Nephron (organoid): ENCODE data around the gene GPC2.
"Not testable (repeated sequence)": the region's sequence is repeated elsewhere in the genome, so short reads cannot be mapped to it uniquely, and the experiment has no call there.

Experiments
- H3K27ac Mint-ChIP-seq, 3 experiments: 2 replicates each; pipeline ENCODE4 v1.8.0; 2020; ENCODE audit warnings: mixed read lengths in 3 of 3, mild to moderate bottlenecking in 2 of 3, moderate library complexity in 1 of 3
- H3K27me3 Mint-ChIP-seq: 2 replicates; pipeline ENCODE4 v1.8.0; 2021; ENCODE audit warnings: low read depth, mild to moderate bottlenecking, moderate library complexity, mixed read lengths
- H3K36me3 Mint-ChIP-seq: 2 replicates; pipeline ENCODE4 v1.8.0; 2020; ENCODE audit warnings: low read depth, mixed read lengths
- H3K4me1 Mint-ChIP-seq: 2 replicates; pipeline ENCODE4 v1.8.0; 2020; ENCODE audit warnings: mixed read lengths
- H3K4me3 Mint-ChIP-seq, 3 experiments: 2 replicates each; pipeline ENCODE4 v1.8.0; 2020; ENCODE audit warnings: mild to moderate bottlenecking in 3 of 3, mixed read lengths in 3 of 3, moderate library complexity in 2 of 3
- H3K9me3 Mint-ChIP-seq: 2 replicates; pipeline ENCODE4 v1.8.0; 2020; ENCODE audit warnings: mixed read lengths
- TF ChIP-seq, protein P1 (sequence below), 3 experiments: fragments of 200-600 bp; sonication (generic); IDR thresholded peaks; one replicate each; pipeline ENCODE4 v1.5.0; 2021; ENCODE audit warnings: antibody characterized with exemption in 3 of 3; ENCODE audit not compliant: unreplicated experiment in 3 of 3

The GPC2 gene

DNA sequence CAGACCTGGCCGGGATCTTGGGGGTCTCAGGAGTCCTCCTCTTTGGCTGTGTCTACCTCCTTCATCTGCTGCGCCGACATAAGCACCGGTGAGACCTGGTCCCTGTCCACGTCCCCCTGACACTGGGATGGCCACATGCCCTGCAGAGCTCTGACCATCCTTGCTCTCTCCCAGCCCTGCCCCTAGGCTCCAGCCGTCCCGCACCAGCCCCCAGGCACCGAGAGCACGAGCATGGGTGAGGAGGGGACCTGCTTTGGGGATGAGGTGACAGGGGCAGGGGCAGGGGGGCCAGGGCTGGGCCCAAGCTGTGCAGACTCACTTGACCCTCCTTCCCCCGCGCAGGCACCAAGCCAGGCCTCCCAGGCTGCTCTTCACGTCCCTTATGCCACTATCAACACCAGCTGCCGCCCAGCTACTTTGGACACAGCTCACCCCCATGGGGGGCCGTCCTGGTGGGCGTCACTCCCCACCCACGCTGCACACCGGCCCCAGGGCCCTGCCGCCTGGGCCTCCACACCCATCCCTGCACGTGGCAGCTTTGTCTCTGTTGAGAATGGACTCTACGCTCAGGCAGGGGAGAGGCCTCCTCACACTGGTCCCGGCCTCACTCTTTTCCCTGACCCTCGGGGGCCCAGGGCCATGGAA, 43.5 kb upstream of the GPC2 start:
- Mint-ChIP-seq H3K4me3 (no peak overlapping the region), H3K9me3 (no peaks in the 10 kb centered on the region), H3K36me3 (peaks cover 4% of the 10 kb centered on the region), H3K4me1 (peaks cover 13% of the 10 kb centered on the region), H3K27ac (no peak overlapping the region), H3K27me3 (no peaks in the 10 kb centered on the region)
- TF ChIP-seq, protein P1, sequence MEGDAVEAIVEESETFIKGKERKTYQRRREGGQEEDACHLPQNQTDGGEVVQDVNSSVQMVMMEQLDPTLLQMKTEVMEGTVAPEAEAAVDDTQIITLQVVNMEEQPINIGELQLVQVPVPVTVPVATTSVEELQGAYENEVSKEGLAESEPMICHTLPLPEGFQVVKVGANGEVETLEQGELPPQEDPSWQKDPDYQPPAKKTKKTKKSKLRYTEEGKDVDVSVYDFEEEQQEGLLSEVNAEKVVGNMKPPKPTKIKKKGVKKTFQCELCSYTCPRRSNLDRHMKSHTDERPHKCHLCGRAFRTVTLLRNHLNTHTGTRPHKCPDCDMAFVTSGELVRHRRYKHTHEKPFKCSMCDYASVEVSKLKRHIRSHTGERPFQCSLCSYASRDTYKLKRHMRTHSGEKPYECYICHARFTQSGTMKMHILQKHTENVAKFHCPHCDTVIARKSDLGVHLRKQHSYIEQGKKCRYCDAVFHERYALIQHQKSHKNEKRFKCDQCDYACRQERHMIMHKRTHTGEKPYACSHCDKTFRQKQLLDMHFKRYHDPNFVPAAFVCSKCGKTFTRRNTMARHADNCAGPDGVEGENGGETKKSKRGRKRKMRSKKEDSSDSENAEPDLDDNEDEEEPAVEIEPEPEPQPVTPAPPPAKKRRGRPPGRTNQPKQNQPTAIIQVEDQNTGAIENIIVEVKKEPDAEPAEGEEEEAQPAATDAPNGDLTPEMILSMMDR (IDR thresholded peaks at IDR 0.05; ENCODE audit: unreplicated experiment in 3 of 3), result no peak

DNA sequence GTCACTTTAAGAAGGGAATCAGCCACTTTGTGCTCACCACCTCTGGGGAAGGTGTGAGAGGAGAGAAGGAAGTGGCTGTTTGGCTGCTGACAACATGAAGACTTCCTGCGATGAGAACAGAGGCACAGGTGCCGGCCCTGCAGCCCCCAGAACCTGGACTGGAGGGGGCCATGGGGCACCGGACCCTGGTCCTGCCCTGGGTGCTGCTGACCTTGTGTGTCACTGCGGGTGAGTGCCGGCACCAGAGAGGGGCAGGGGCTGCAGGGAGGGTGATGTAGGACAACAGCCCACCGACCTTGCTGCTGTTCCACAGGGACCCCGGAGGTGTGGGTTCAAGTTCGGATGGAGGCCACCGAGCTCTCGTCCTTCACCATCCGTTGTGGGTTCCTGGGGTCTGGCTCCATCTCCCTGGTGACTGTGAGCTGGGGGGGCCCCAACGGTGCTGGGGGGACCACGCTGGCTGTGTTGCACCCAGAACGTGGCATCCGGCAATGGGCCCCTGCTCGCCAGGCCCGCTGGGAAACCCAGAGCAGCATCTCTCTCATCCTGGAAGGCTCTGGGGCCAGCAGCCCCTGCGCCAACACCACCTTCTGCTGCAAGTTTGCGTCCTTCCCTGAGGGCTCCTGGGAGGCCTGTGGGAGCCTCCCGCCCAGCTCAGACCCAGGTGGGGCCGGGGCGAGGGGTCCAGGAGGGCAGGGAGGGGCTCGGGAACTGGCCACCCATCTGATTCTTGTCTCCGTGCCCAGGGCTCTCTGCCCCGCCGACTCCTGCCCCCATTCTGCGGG, 42.8 kb upstream of the GPC2 start, which contains the start of gene PVRIG:
Gene PVRIG, plus strand, starts transcription at position 149 of the 785 bp plus-strand sequence. Its CDS starts 22 bp downstream, at position 171.
- not testable (repeated sequence) for H3K9me3 Mint-ChIP-seq, H3K36me3 Mint-ChIP-seq, H3K27ac Mint-ChIP-seq, H3K27me3 Mint-ChIP-seq, H3K4me3 Mint-ChIP-seq
- H3K4me1 Mint-ChIP-seq, result peaks cover 20% of the 10 kb centered on the region

GRCh38 chr7:100219271-100219737, 42.1 kb upstream of the GPC2 start:
- Mint-ChIP-seq H3K36me3 (peaks cover 4% of the 10 kb centered on the region), H3K9me3 (no peaks in the 10 kb centered on the region), H3K4me3 (no peak overlapping the region), H3K27me3 (no peaks in the 10 kb centered on the region), H3K27ac (no peak overlapping the region), H3K4me1 (peaks cover 20% of the 10 kb centered on the region)
- TF ChIP-seq, protein P1 (IDR thresholded peaks at IDR 0.05; ENCODE audit: unreplicated experiment in 3 of 3), result no peak

GRCh38 chr7:100217934-100218333, 40.8 kb upstream of the GPC2 start:
- H3K36me3 Mint-ChIP-seq, H3K27me3 Mint-ChIP-seq, H3K4me3 Mint-ChIP-seq, H3K9me3 Mint-ChIP-seq: not testable (repeated sequence)
- TF ChIP-seq, protein P1 (IDR thresholded peaks at IDR 0.05; ENCODE audit: unreplicated experiment in 3 of 3), result peak; percentile 44 to 55 (median 55)
- Mint-ChIP-seq H3K27ac (peak overlapping the region; percentile 36 to 90 (median 58)), H3K4me1 (peaks cover 20% of the 10 kb centered on the region)

DNA sequence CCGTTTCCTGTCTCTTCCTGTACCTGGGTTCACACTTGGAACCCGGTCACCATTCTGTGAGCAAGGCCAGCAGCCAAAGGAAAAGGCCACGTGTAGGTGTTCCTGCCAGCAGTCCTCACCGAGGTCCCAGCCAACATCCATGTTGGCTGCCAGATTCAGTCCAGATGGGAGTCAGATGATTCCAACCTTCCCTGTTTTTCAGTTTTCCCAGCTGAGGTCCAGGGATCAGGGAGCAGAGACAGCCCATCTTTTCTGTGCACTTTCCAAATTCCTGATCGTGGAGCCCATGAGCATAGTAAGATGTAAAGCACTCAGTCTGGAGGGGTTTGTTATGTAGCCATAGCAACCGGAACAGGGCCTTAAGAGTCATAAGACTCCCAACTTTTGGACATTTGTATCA, 38.7 kb upstream of the GPC2 start:
- Mint-ChIP-seq H3K4me3 (no peak overlapping the region), H3K4me1 (peaks cover 26% of the 10 kb centered on the region), H3K27ac (peak overlapping the region in 2 of 3 experiments; percentile 83 to 90), H3K9me3 (no peaks in the 10 kb centered on the region), H3K27me3 (no peaks in the 10 kb centered on the region), H3K36me3 (no peaks in the 10 kb centered on the region)
- TF ChIP-seq, protein P1 (IDR thresholded peaks at IDR 0.05; ENCODE audit: unreplicated experiment in 3 of 3), result no peak

- H3K4me1 Mint-ChIP-seq, result peaks cover 38% of the 10 kb centered on the region
- H3K27me3 Mint-ChIP-seq, H3K4me3 Mint-ChIP-seq, H3K36me3 Mint-ChIP-seq, H3K9me3 Mint-ChIP-seq: not testable (repeated sequence)
- H3K27ac Mint-ChIP-seq, result peak overlapping the region in 1 of 3 experiments; percentile 44
These were observed 37.2 kb upstream of the GPC2 start for GRCh38 chr7:100214356-100214755.
